ENCODE results near the gene SNAI3.

DNA sequence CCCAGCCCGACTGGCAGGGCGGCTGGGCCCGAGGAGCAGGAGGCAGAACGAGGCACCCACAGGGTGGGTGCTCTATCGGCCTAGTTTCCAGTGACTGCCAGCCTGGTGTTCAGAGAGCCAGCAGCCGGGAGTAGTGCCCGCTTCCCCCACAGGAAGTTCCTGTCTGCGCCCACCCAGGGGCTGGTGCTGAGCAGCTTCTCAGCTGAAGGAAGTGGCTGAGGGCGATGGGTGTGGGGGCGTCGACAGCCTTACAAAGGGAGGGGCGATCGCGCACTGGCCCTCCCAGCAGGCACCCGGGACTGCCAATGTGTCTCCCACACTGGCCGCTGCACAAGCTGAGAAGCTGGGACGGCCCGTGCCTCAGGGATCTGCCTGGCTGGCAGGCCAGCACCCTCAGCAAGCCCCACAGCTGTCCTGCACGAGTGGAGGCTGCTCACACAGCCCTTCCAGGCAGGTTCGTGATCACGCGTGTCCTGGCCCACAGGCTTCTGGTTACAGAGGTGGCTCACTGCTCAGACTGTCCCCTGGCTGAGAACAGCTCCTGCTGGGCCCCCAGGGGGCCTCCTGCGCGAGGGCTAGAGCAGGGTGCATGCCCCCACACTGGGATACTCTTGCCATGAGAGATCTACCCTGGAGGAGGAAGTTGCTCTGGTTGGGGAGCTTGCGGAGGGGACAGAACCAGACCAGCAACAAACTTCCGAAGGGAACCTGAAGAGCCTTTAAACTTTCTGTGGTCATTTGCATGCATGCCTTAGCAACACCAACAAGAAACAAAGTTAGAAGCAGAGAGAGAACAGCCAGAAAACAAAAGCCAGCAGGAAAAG is 17.4 kb upstream of the SNAI3 start:
- no peak for TF ChIP-seq CTCF (conservative IDR thresholded peaks at IDR 0.05; ENCODE audit: low read depth, low read length)
- no peak for TF ChIP-seq MXI1 (IDR thresholded peaks at IDR 0.05; ENCODE audit: borderline replicate concordance, low read depth, low read length)
- TF ChIP-seq CEBPB (IDR thresholded peaks at IDR 0.05; ENCODE audit: low read depth, low read length) = no peak
- no peak for TF ChIP-seq RCOR1 (IDR thresholded peaks at IDR 0.05; ENCODE audit: insufficient replicate concordance, low read length)
- TF ChIP-seq MAZ (IDR thresholded peaks at IDR 0.05; ENCODE audit: borderline replicate concordance, low read depth, low read length) = no peak
- no peak for TF ChIP-seq POLR2A (IDR thresholded peaks at IDR 0.05; ENCODE audit: low read depth, low read length)
- no peak for TF ChIP-seq SMC3 (IDR thresholded peaks at IDR 0.05; ENCODE audit: low read depth, low read length)

All from IMR-90 (cell line).